Right kidney (tissue), 1 donor: ENCODE data around the gene SZRD1.
"Not testable (repeated sequence)": the region's sequence is repeated elsewhere in the genome, so short reads cannot be mapped to it uniquely, and the experiment has no call there.

Experiments
- DNase-seq: peaks from one replicate; pipeline ENCODE4 v3.0.0-alpha.2; 2016

Gene SZRD1

GRCh38 chr1:16352842-16353535, 14.1 kb upstream of the SZRD1 start:
- DNase-seq = no peak

- no peak for DNase-seq
Observed at GRCh38 chr1:16354619-16355018, 12.4 kb upstream of the SZRD1 start.

- DNase-seq = no peak
Observed at GRCh38 chr1:16356867-16357266, 10.2 kb upstream of the SZRD1 start.

- DNase-seq = not testable (repeated sequence)
Observed at GRCh38 chr1:16365146-16365498, 1.9 kb upstream of the SZRD1 start.

- peak; percentile 100 for DNase-seq
Observed at GRCh38 chr1:16367258-16367967, 371 bp downstream of the SZRD1 start.

- DNase-seq = no peak
Observed at GRCh38 chr1:16367968-16368890, 1.2 kb downstream of the SZRD1 start.

- DNase-seq = no peak
Observed at GRCh38 chr1:16369821-16370220, 2.8 kb downstream of the SZRD1 start.

GRCh38 chr1:16371725-16372124, 4.7 kb downstream of the SZRD1 start:
- no peak for DNase-seq

GRCh38 chr1:16372535-16373285, 5.7 kb downstream of the SZRD1 start:
- DNase-seq = no peak

GRCh38 chr1:16374266-16374665, 7.2 kb downstream of the SZRD1 start:
- DNase-seq = no peak

- DNase-seq = peak; percentile 27
Observed at GRCh38 chr1:16375521-16376340, 8.7 kb downstream of the SZRD1 start.

- DNase-seq = no peak
Observed at GRCh38 chr1:16376971-16377370, 9.9 kb downstream of the SZRD1 start.

- no peak for DNase-seq
Observed at GRCh38 chr1:16378443-16378842, 11.4 kb downstream of the SZRD1 start.

- DNase-seq = no peak
Observed at GRCh38 chr1:16380868-16381267, 13.8 kb downstream of the SZRD1 start.

- DNase-seq = no peak
Observed at GRCh38 chr1:16383888-16384287, 16.8 kb downstream of the SZRD1 start.

GRCh38 chr1:16385659-16386453, 18.8 kb downstream of the SZRD1 start:
- DNase-seq = no peak

GRCh38 chr1:16386454-16387113, 19.5 kb downstream of the SZRD1 start:
- no peak for DNase-seq

GRCh38 chr1:16387201-16388188, 20.5 kb downstream of the SZRD1 start:
- no peak for DNase-seq

- DNase-seq = no peak
Observed at GRCh38 chr1:16391411-16391810, 24.4 kb downstream of the SZRD1 start.
